ENCODE results near the gene PTK7.
"Not testable (repeated sequence)": the region's sequence is repeated elsewhere in the genome, so short reads cannot be mapped to it uniquely, and the experiment has no call there.

PTK7 gene

DNA sequence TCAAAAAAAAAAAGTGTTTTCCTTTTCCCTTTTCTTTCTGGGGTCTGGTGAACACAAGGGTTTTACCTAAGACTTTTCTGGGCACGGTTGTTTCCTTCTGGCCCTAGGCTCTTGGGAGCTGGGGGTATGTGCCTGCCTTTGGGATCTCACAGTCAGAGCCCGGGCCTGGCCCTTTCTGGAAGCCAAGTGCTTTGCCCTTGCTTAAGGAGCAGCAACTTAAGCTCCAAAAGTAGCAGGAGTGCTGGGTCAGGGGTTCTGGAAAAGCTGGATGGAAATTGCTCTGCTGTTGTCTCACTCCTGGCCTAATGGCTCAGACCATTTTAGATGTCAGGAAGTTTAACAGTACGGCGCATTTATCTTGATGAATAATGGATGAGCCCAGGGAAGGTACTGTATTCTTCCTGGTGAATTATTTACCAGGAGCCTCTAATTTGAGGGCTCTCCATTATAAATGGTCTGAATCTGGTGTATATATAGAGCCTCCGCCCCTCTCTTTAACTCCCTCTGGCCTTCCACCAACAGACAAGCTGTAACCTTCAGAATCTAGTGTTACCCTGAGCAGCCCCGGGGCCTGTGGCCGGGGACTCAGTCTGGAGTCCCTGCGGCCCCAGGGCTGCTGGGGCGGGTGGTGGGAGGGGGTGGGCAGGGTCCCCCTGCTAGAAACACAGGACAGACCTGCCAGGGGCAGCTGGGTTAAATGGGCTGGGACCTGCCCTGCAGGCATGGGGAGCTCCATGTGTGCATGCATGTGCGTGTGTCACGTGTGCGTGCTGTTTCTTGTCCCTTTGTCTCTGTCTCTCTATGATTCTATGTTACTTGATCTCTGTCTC lies 37.5 kb downstream of the PTK7 start:
- DNase-seq: no peak
- H3K4me1 ChIP-seq (ENCODE audit: control insufficient read depth, insufficient read depth, low read depth, low read length): peaks cover 34% of the 10 kb centered on the region
- H3K14ac ChIP-seq (ENCODE audit: low read length in 2 of 2): peak overlapping the region in 1 of 2 experiments; percentile 77
- H3K36me3 ChIP-seq (ENCODE audit: control insufficient read depth in 1 of 2, insufficient read depth in 2 of 2, low read depth in 1 of 2, low read length in 2 of 2): peaks cover 0 to 5% of the 10 kb centered on the region in 2 experiments
- H3K79me1 ChIP-seq (replicated peaks; ENCODE audit: low read length, poor library complexity, severe bottlenecking): peaks cover 1% of the 10 kb centered on the region
- H3K4me2 ChIP-seq (ENCODE audit: low read length, poor library complexity, severe bottlenecking): peak overlapping the region; percentile 57
- H3K23ac ChIP-seq (ENCODE audit: low read length in 2 of 2): no peak overlapping the region
- peak overlapping the region; percentile 94 for H3K27ac ChIP-seq (ENCODE audit: low read length, poor library complexity, severe bottlenecking)
- peak overlapping the region; percentile 90 for H2BK5ac ChIP-seq (ENCODE audit: low read depth, low read length, poor library complexity, severe bottlenecking)
- H3K18ac ChIP-seq (ENCODE audit: low read depth in 1 of 2, low read length in 2 of 2): peak overlapping the region; percentile 37 to 96
- WGBS: 63% methylated on average over 11 of the region's 12 CpGs
- peak overlapping the region; percentile 98 for H2AK5ac ChIP-seq (ENCODE audit: low read length, severe bottlenecking)
- no peaks in the 10 kb centered on the region for H3K9me3 ChIP-seq (ENCODE audit: control insufficient read depth, low read length)
- H3K9ac ChIP-seq (ENCODE audit: low read length): peak overlapping the region; percentile 88
- no peak overlapping the region for H2AFZ ChIP-seq (ENCODE audit: low read depth, low read length)
- no peak overlapping the region for H3K4me3 ChIP-seq (ENCODE audit: insufficient read depth in 1 of 2, low read depth in 1 of 2, low read length in 2 of 2)
- peak overlapping the region; percentile 82 for H2BK120ac ChIP-seq (ENCODE audit: low read depth, low read length)
- peak overlapping the region; percentile 24 to 64 for H3K4ac ChIP-seq (ENCODE audit: low read depth in 1 of 2, low read length in 2 of 2)
- H2BK15ac ChIP-seq (ENCODE audit: low read depth, poor library complexity, severe bottlenecking): peak overlapping the region; percentile 74
- H2BK12ac ChIP-seq (ENCODE audit: low read length in 2 of 2): peak overlapping the region in 1 of 2 experiments; percentile 83
- no peaks in the 10 kb centered on the region for H3K27me3 ChIP-seq (ENCODE audit: control insufficient read depth in 1 of 2, insufficient read depth in 1 of 2, low read length in 2 of 2)
- peak overlapping the region; percentile 90 for H4K91ac ChIP-seq (ENCODE audit: low read length)
- H4K8ac ChIP-seq (ENCODE audit: low read length): peak overlapping the region; percentile 75

DNA sequence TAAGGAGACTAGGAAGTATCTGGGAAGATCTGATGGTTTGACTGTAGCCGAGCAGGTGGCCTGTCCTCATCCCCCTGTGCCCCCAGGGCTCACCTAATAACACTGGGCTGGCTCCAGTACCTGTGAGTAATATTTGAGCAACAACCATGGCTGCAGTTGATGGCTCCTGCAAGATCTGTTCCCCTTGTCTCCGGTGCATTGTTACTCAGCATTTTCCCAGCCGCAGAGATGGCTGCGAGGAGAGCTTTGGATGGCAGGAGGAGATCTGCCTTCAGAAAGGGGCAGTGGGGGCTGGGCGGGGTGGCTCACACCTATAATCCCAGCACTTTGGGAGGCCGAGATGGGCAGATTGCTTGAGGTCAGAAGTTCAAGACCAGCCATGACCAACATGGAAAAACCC lies 39.3 kb downstream of the PTK7 start:
- no peak overlapping the region for H2BK15ac ChIP-seq (ENCODE audit: low read depth, poor library complexity, severe bottlenecking)
- no peaks in the 10 kb centered on the region for H3K27me3 ChIP-seq (ENCODE audit: control insufficient read depth in 1 of 2, insufficient read depth in 1 of 2, low read length in 2 of 2)
- peaks cover 48% of the 10 kb centered on the region for H3K4me1 ChIP-seq (ENCODE audit: control insufficient read depth, insufficient read depth, low read depth, low read length)
- H3K4me3 ChIP-seq (ENCODE audit: insufficient read depth in 1 of 2, low read depth in 1 of 2, low read length in 2 of 2): no peak overlapping the region
- H3K79me1 ChIP-seq (replicated peaks; ENCODE audit: low read length, poor library complexity, severe bottlenecking): peaks cover 3% of the 10 kb centered on the region
- no peak overlapping the region for H3K4me2 ChIP-seq (ENCODE audit: low read length, poor library complexity, severe bottlenecking)
- H4K8ac ChIP-seq (ENCODE audit: low read length): no peak overlapping the region
- no peak overlapping the region for H2AFZ ChIP-seq (ENCODE audit: low read depth, low read length)
- 93% methylated on average over 6 of the region's 6 CpGs for WGBS
- no peak overlapping the region for H2BK120ac ChIP-seq (ENCODE audit: low read depth, low read length)
- peak overlapping the region; percentile 22 for H3K27ac ChIP-seq (ENCODE audit: low read length, poor library complexity, severe bottlenecking)
- H3K23ac ChIP-seq (ENCODE audit: low read length in 2 of 2): peak overlapping the region in 1 of 2 experiments; percentile 60
- H3K4ac ChIP-seq (ENCODE audit: low read depth in 1 of 2, low read length in 2 of 2): peak overlapping the region; percentile 29 to 60
- H3K36me3 ChIP-seq (ENCODE audit: control insufficient read depth in 1 of 2, insufficient read depth in 2 of 2, low read depth in 1 of 2, low read length in 2 of 2): peaks cover 0 to 5% of the 10 kb centered on the region in 2 experiments
- H4K91ac ChIP-seq (ENCODE audit: low read length): no peak overlapping the region
- peak overlapping the region; percentile 86 for H2AK5ac ChIP-seq (ENCODE audit: low read length, severe bottlenecking)
- peak overlapping the region in 1 of 2 experiments; percentile 81 for H3K18ac ChIP-seq (ENCODE audit: low read depth in 1 of 2, low read length in 2 of 2)
- no peak overlapping the region for H2BK5ac ChIP-seq (ENCODE audit: low read depth, low read length, poor library complexity, severe bottlenecking)
- peak overlapping the region in 1 of 2 experiments; percentile 36 for H3K14ac ChIP-seq (ENCODE audit: low read length in 2 of 2)
- peak overlapping the region in 1 of 2 experiments; percentile 95 for H2BK12ac ChIP-seq (ENCODE audit: low read length in 2 of 2)
- H3K9ac ChIP-seq (ENCODE audit: low read length): no peak overlapping the region
- DNase-seq: no peak
- H3K9me3 ChIP-seq (ENCODE audit: control insufficient read depth, low read length): no peaks in the 10 kb centered on the region

DNA sequence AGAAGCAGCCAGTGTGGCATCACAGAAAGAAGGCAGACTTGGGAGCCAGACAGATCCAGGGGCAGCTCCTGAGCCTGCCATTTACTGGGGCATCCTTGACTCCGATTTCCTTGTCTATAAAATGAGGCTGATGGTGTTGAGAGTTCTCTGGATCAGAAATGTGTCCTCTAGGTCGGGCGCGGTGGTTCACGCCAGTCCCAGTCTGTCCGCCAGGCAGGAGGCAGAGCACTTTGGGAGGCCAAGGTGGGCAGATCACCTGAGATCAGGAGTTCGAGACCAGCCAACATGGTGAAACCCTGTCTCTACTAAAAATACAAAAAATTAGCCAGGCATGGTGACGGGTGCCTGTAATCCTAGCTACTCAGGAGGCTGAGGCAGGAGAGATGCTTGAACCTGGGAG lies 41.4 kb downstream of the PTK7 start:
- not testable (repeated sequence) for H3K4me2 ChIP-seq (ENCODE audit: low read length, poor library complexity, severe bottlenecking); H2AFZ ChIP-seq (ENCODE audit: low read depth, low read length)
- WGBS: 91% methylated on average over 7 of the region's 8 CpGs

DNA sequence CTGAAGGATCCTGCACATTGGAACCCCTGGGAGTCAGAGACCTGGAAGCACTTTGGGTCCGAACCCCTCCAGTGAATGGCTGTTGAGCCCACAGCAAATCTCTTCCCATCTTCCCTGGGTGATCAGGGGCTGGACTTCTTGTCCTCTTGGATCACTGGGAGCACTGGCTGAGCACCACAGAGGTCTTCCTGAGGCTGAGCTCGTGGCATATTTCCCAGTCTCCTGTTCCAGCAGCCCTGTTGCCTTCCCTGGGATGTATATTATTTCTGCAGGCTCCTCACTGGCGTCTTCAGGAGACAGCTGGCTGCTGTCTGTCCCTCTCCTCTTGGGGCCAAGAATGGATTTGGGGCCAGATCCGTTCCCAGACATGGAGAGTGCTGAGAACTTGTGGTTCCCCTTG lies 43.4 kb downstream of the PTK7 start:
- Histone ChIP-seq H3K27me3 (ENCODE audit: control insufficient read depth in 1 of 2, insufficient read depth in 1 of 2, low read length in 2 of 2) (no peaks in the 10 kb centered on the region), H3K23ac (ENCODE audit: low read length in 2 of 2) (peak overlapping the region in 1 of 2 experiments; percentile 84), H3K4me1 (ENCODE audit: control insufficient read depth, insufficient read depth, low read depth, low read length) (peaks cover 63% of the 10 kb centered on the region), H2BK15ac (ENCODE audit: low read depth, poor library complexity, severe bottlenecking) (no peak overlapping the region), H3K36me3 (ENCODE audit: control insufficient read depth in 1 of 2, insufficient read depth in 2 of 2, low read depth in 1 of 2, low read length in 2 of 2) (peaks cover 0 to 5% of the 10 kb centered on the region in 2 experiments), H3K4me3 (ENCODE audit: insufficient read depth in 1 of 2, low read depth in 1 of 2, low read length in 2 of 2) (no peak overlapping the region), H3K18ac (ENCODE audit: low read depth in 1 of 2, low read length in 2 of 2) (peak overlapping the region; percentile 31 to 40), H3K79me1 (replicated peaks; ENCODE audit: low read length, poor library complexity, severe bottlenecking) (peaks cover 2% of the 10 kb centered on the region), H2BK120ac (ENCODE audit: low read depth, low read length) (no peak overlapping the region), H2AK5ac (ENCODE audit: low read length, severe bottlenecking) (peak overlapping the region; percentile 78), H3K9ac (ENCODE audit: low read length) (no peak overlapping the region), H2AFZ (ENCODE audit: low read depth, low read length) (no peak overlapping the region), H3K9me3 (ENCODE audit: control insufficient read depth, low read length) (no peaks in the 10 kb centered on the region), H2BK12ac (ENCODE audit: low read length in 2 of 2) (peak overlapping the region in 1 of 2 experiments; percentile 83), H3K27ac (ENCODE audit: low read length, poor library complexity, severe bottlenecking) (peak overlapping the region; percentile 24), H3K4ac (ENCODE audit: low read depth in 1 of 2, low read length in 2 of 2) (peak overlapping the region in 1 of 2 experiments; percentile 30), H3K14ac (ENCODE audit: low read length in 2 of 2) (no peak overlapping the region), H3K4me2 (ENCODE audit: low read length, poor library complexity, severe bottlenecking) (no peak overlapping the region), H4K91ac (ENCODE audit: low read length) (peak overlapping the region; percentile 52), H4K8ac (ENCODE audit: low read length) (no peak overlapping the region), H2BK5ac (ENCODE audit: low read depth, low read length, poor library complexity, severe bottlenecking) (no peak overlapping the region)
- DNase-seq: no peak
- WGBS: 92% methylated on average over 4 of the region's 4 CpGs

More for the DNA sequence above, 41.4 kb downstream of the PTK7 start:
- DNase-seq; H3K14ac ChIP-seq (ENCODE audit: low read length in 2 of 2); H2BK5ac ChIP-seq (ENCODE audit: low read depth, low read length, poor library complexity, severe bottlenecking); H3K27me3 ChIP-seq (ENCODE audit: control insufficient read depth in 1 of 2, insufficient read depth in 1 of 2, low read length in 2 of 2); H4K91ac ChIP-seq (ENCODE audit: low read length); H3K79me1 ChIP-seq (replicated peaks; ENCODE audit: low read length, poor library complexity, severe bottlenecking); H3K9me3 ChIP-seq (ENCODE audit: control insufficient read depth, low read length); H3K36me3 ChIP-seq (ENCODE audit: control insufficient read depth in 1 of 2, insufficient read depth in 2 of 2, low read depth in 1 of 2, low read length in 2 of 2); H3K27ac ChIP-seq (ENCODE audit: low read length, poor library complexity, severe bottlenecking); H3K9ac ChIP-seq (ENCODE audit: low read length); H3K18ac ChIP-seq (ENCODE audit: low read depth in 1 of 2, low read length in 2 of 2); H4K8ac ChIP-seq (ENCODE audit: low read length); H2BK12ac ChIP-seq (ENCODE audit: low read length in 2 of 2); H2BK120ac ChIP-seq (ENCODE audit: low read depth, low read length); H3K23ac ChIP-seq (ENCODE audit: low read length in 2 of 2); H3K4me3 ChIP-seq (ENCODE audit: insufficient read depth in 1 of 2, low read depth in 1 of 2, low read length in 2 of 2): not testable (repeated sequence)
- H3K4ac ChIP-seq (ENCODE audit: low read depth in 1 of 2, low read length in 2 of 2): peak overlapping the region in 1 of 2 experiments; percentile 38
- H2AK5ac ChIP-seq (ENCODE audit: low read length, severe bottlenecking): peak overlapping the region; percentile 26
- peak overlapping the region; percentile 60 for H2BK15ac ChIP-seq (ENCODE audit: low read depth, poor library complexity, severe bottlenecking)
- H3K4me1 ChIP-seq (ENCODE audit: control insufficient read depth, insufficient read depth, low read depth, low read length): peaks cover 60% of the 10 kb centered on the region

Data from mesenchymal stem cell (in vitro differentiated cells and primary cell).